H1 (cell line): ENCODE results near the gene IFT43. TPM values are rescaled to one million over a fixed set of nuclear protein-coding genes. Genes with fewer than 3 reads are reported as not detected.

Experiments used
- CTCF ChIA-PET: fragments of 300-600 bp; sonication (Branson Sonifier 250); formaldehyde crosslinking; loops from one replicate; lab custom pipeline; 2021; ENCODE audit not compliant: partially characterized antibody; lab: Charles Lee
- POLR2A ChIA-PET: fragments of 300-600 bp; sonication (Branson Sonifier 250); formaldehyde crosslinking; loops from one replicate; lab custom pipeline; 2021; ENCODE audit warnings: inconsistent platforms; ENCODE audit not compliant: partially characterized antibody; lab: Charles Lee
- DNase-seq, 2 experiments: peaks; one replicate each; pipeline versions ENCODE4 v3.0.0 to v3.0.0-alpha.2; 2010 to 2022; ENCODE audit warnings: low spot score in 2 of 2, low read depth in 1 of 2, mixed read lengths in 1 of 2
- FAIRE-seq: peaks from 2 replicates; lab custom pipeline; 2011; peaks lifted over from hg19 to GRCh38; lab: Jason Lieb, UNC
- H2AFZ ChIP-seq: 2 replicates; pipeline ENCODE4 v1.8.1; 2012; ENCODE audit warnings: low read length, inconsistent platforms
- H2AK5ac ChIP-seq: 2 replicates; pipeline ENCODE4 v1.6.1; 2013; ENCODE audit warnings: low read depth, low read length
- H2BK120ac ChIP-seq: replicated peaks from 2 replicates; pipeline ENCODE3; 2013; ENCODE audit warnings: low read depth, low read length, inconsistent platforms
- H2BK12ac ChIP-seq: 2 replicates; pipeline ENCODE4 v1.6.1; 2013; ENCODE audit warnings: low read depth, low read length
- H2BK15ac ChIP-seq: 2 replicates; pipeline ENCODE4 v1.6.1; 2013; ENCODE audit warnings: low read length
- H2BK20ac ChIP-seq: 2 replicates; pipeline ENCODE4 v1.6.1; 2013; ENCODE audit warnings: low read length
- H2BK5ac ChIP-seq: 2 replicates; pipeline ENCODE4 v1.6.1; 2013; ENCODE audit warnings: low read depth, low read length
- H3K14ac ChIP-seq: 2 replicates; pipeline ENCODE4 v1.6.1; 2013; ENCODE audit warnings: inconsistent platforms; ENCODE audit not compliant: insufficient read length
- H3K18ac ChIP-seq: 2 replicates; pipeline ENCODE4 v1.6.1; 2013; ENCODE audit warnings: low read length; ENCODE audit errors: extremely low read depth
- H3K23ac ChIP-seq: 2 replicates; pipeline ENCODE4 v1.6.1; 2013; ENCODE audit warnings: inconsistent platforms; ENCODE audit not compliant: insufficient read length
- H3K23me2 ChIP-seq: 2 replicates; pipeline ENCODE4 v1.6.1; 2013; ENCODE audit warnings: low read depth, low read length
- H3K27ac ChIP-seq: 2 replicates; pipeline ENCODE4 v1.6.1; 2011; ENCODE audit warnings: low read depth, low read length, inconsistent platforms
- H3K27me3 ChIP-seq, 4 experiments: replicated peaks in 1 of 4; 1 replicate in 1 of 4; 2 replicates in 3 of 4; pipeline versions ENCODE4 v1.6.1 to v1.8.1; 2011 to 2013; ENCODE audit warnings: low read length in 3 of 4, mild to moderate bottlenecking in 3 of 4, inconsistent platforms in 2 of 4, mixed read lengths in 2 of 4, moderate library complexity in 1 of 4; ENCODE audit not compliant: control insufficient read depth in 3 of 4, insufficient read depth in 3 of 4; ENCODE audit errors: extremely low read depth in 1 of 4
- H3K36me3 ChIP-seq, 4 experiments: 2 replicates each; pipeline versions ENCODE4 v1.6.1 to v1.8.1; 2011 to 2013; ENCODE audit warnings: mild to moderate bottlenecking in 4 of 4, low read length in 3 of 4, moderate library complexity in 2 of 4, control low read depth in 1 of 4, inconsistent platforms in 1 of 4; ENCODE audit not compliant: insufficient read depth in 4 of 4, control insufficient read depth in 2 of 4
- H3K4ac ChIP-seq: replicated peaks from 2 replicates; pipeline ENCODE3; 2013; ENCODE audit warnings: low read length, low read depth, mixed read lengths, inconsistent platforms; ENCODE audit not compliant: insufficient read length
- H3K4me1 ChIP-seq, 4 experiments: replicated peaks in 1 of 4; 1 replicate in 1 of 4; 2 replicates in 3 of 4; pipeline versions ENCODE4 v1.6.1 to v1.8.1; 2011 to 2013; ENCODE audit warnings: low read length in 3 of 4, inconsistent platforms in 2 of 4, mixed read lengths in 1 of 4; ENCODE audit not compliant: insufficient read depth in 4 of 4, control insufficient read depth in 3 of 4
- H3K4me2 ChIP-seq, 2 experiments: 2 replicates each; pipeline versions ENCODE4 v1.6.1 to v1.8.1; 2011 to 2013; ENCODE audit warnings: low read depth in 2 of 2, low read length in 2 of 2, control low read depth in 1 of 2, inconsistent platforms in 1 of 2, mild to moderate bottlenecking in 1 of 2; ENCODE audit not compliant: insufficient read depth in 1 of 2
- H3K4me3 ChIP-seq, 4 experiments: fragments of 200-600, 300-600 bp in 1 of 4; sonication (generic), shearing (Covaris generic), sonication (Bioruptor Twin) in 1 of 4; 2 replicates each; pipeline versions ENCODE4 v1.5.1 to v1.8.1; 2011 to 2016; ENCODE audit warnings: low read length in 4 of 4, low read depth in 3 of 4, control low read depth in 2 of 4, inconsistent platforms in 2 of 4, mild to moderate bottlenecking in 2 of 4, mixed read lengths in 1 of 4, moderate library complexity in 1 of 4; ENCODE audit not compliant: insufficient read depth in 2 of 4; ENCODE audit errors: extremely low read depth in 1 of 4
- H3K56ac ChIP-seq: replicated peaks from 2 replicates; pipeline ENCODE3; 2013; ENCODE audit warnings: low read depth, mild to moderate bottlenecking, mixed read lengths, low read length, inconsistent platforms; ENCODE audit not compliant: insufficient read length
- H3K79me1 ChIP-seq: 2 replicates; pipeline ENCODE4 v1.6.1; 2013; ENCODE audit warnings: low read depth, low read length, control low read depth
- H3K79me2 ChIP-seq, 2 experiments: 2 replicates each; pipeline versions ENCODE4 v1.6.1 to v1.8.1; 2012 to 2013; ENCODE audit warnings: low read length in 2 of 2, mild to moderate bottlenecking in 2 of 2, inconsistent platforms in 1 of 2; ENCODE audit not compliant: insufficient read depth in 2 of 2, control insufficient read depth in 1 of 2
- H3K9ac ChIP-seq, 4 experiments: replicated peaks in 1 of 4; 1 replicate in 1 of 4; 2 replicates in 3 of 4; pipeline versions ENCODE4 v1.6.1 to v1.8.1; 2011 to 2013; ENCODE audit warnings: low read depth in 3 of 4, low read length in 3 of 4, control low read depth in 2 of 4, mild to moderate bottlenecking in 2 of 4, moderate library complexity in 2 of 4, inconsistent platforms in 1 of 4; ENCODE audit errors: extremely low read depth in 1 of 4
- H3K9me3 ChIP-seq, 2 experiments: 2 replicates each; pipeline versions ENCODE4 v1.6.1 to v1.8.1; 2012 to 2013; ENCODE audit warnings: mild to moderate bottlenecking in 2 of 2, moderate library complexity in 2 of 2, control low read depth in 1 of 2, inconsistent platforms in 1 of 2, low read depth in 1 of 2, low read length in 1 of 2, mixed read lengths in 1 of 2; ENCODE audit not compliant: insufficient read depth in 2 of 2
- H4K20me1 ChIP-seq, 2 experiments: replicated peaks in 1 of 2; 2 replicates each; pipeline versions ENCODE3 to v1.8.1; 2011 to 2013; ENCODE audit warnings: inconsistent platforms in 2 of 2, low read length in 2 of 2, mild to moderate bottlenecking in 1 of 2; ENCODE audit not compliant: insufficient read depth in 2 of 2, control insufficient read depth in 1 of 2
- H4K5ac ChIP-seq: 2 replicates; pipeline ENCODE4 v1.6.1; 2013; ENCODE audit warnings: low read length, low read depth, mixed read lengths, inconsistent platforms; ENCODE audit not compliant: insufficient read length
- H4K8ac ChIP-seq: 2 replicates; pipeline ENCODE4 v1.8.0; 2013; ENCODE audit warnings: mild to moderate bottlenecking, moderate library complexity, low read length, inconsistent platforms; ENCODE audit not compliant: insufficient read depth; ENCODE audit errors: extremely low read depth
- H4K91ac ChIP-seq: replicated peaks from 2 replicates; pipeline ENCODE3; 2013; ENCODE audit warnings: low read length, mixed read lengths, inconsistent platforms; ENCODE audit not compliant: insufficient read length
- FOSL1 ChIP-seq: IDR thresholded peaks from 2 replicates; pipeline ENCODE4 v1.6.1; 2011; ENCODE audit warnings: mild to moderate bottlenecking, low read depth, low read length, moderate library complexity; ENCODE audit not compliant: insufficient read depth
- GTF2F1 ChIP-seq: IDR thresholded peaks from 2 replicates; pipeline ENCODE4 v1.6.1; 2012; ENCODE audit warnings: low read depth, low read length, improper control_type of control experiment, borderline replicate concordance
- MAFK ChIP-seq: IDR thresholded peaks from 2 replicates; pipeline ENCODE4 v1.6.1; 2012; ENCODE audit warnings: low read depth, mild to moderate bottlenecking, improper control_type of control experiment, low read length
- WGBS, 2 experiments: shearing (Covaris generic) in 1 of 2; methylation state at CpG; one replicate each; pipeline versions ENCODE4 v1.1.6 to v1.1.7; 2013 to 2015; ENCODE audit warnings: low lambda C conversion rate in 2 of 2, mixed read lengths in 2 of 2, inconsistent platforms in 1 of 2, low coverage in 1 of 2, missing lambda C conversion rate in 1 of 2; ENCODE audit not compliant: insufficient replicate concordance in 2 of 2, insufficient coverage in 1 of 2, insufficient read length in 1 of 2; ENCODE audit errors: extremely low coverage in 1 of 2, missing lambda C conversion rate in 1 of 2; 5-methylcytosine and 5-hydroxymethylcytosine counted together
- polyA plus RNA-seq, 7 experiments: library from polyadenylated mRNA; depleted of rRNA in 3 of 7; stranded (reverse) in 5 of 7; unstranded in 2 of 7; fragments of >200 nt in 5 of 7; fragments of 200-250 nt in 2 of 7; gene quantifications; 1 replicate in 5 of 7; 2 replicates in 1 of 7; 4 replicates in 1 of 7; pipeline versions ENCODE4 v1.2.1 to v1.2.3, GENCODE V29; 2011 to 2013; ENCODE audit warnings: missing spikeins in 2 of 7, mixed read lengths in 2 of 7
- total RNA-seq: library from RNA; stranded (reverse); fragmentation: NEBNext Ultra II Directional; extraction: Animal tissue kit (Norgen Biotek cat#: 25700); gene quantifications from 2 replicates; pipeline ENCODE4 v1.2.1, GENCODE V29; 2021

IFT43 gene
- total and polyA plus RNA-seq, 2 of the 8 experiments (the other 6 are each of a cell fraction or from before 2014, with no cell fraction given) = 17.0 to 20.8 TPM

- Histone ChIP-seq H3K9me3 (no peaks in the 10 kb centered on the region), H3K56ac (no peak overlapping the region), H2BK20ac (no peak overlapping the region), H3K79me1 (no peaks in the 10 kb centered on the region), H3K23me2 (no peaks in the 10 kb centered on the region), H2BK15ac (0 out of 2 replicates have a peak overlapping the region, but pooled peaks have one; percentile 4), H4K20me1 (no peaks in the 10 kb centered on the region), H3K4me1 (peaks cover 9 to 19% (median 15%) of the 10 kb centered on the region in 4 experiments), H3K9ac (no peak overlapping the region), H3K14ac (no peak overlapping the region), H2AK5ac (no peak overlapping the region), H2AFZ (no peak overlapping the region), H3K79me2 (no peaks in the 10 kb centered on the region), H2BK5ac (no peak overlapping the region), H3K36me3 (no peaks in the 10 kb centered on the region), H3K4me2 (no peak overlapping the region), H3K27me3 (peaks cover 0 to 3% (median 0%) of the 10 kb centered on the region in 4 experiments; a peak in 2 of 7 replicates), H2BK120ac (no peak overlapping the region), H3K27ac (no peak overlapping the region), H4K5ac (no peak overlapping the region), H4K8ac (no peak overlapping the region), H4K91ac (no peak overlapping the region), H3K4me3 (no peak overlapping the region), H3K4ac (no peak overlapping the region), H3K23ac (no peak overlapping the region), H3K18ac (no peak overlapping the region), H2BK12ac (peak overlapping the region; percentile 71)
- CTCF ChIA-PET = interaction anchor here (1.1 to 2.3 kb wide), 3 partner anchors 11 to 38 kb away, joined by 4 to 8 read pairs (median 5); no protein-coding TSS in a partner anchor
- no peak for DNase-seq
- no peak for FAIRE-seq
- 84% methylated on average over 14 of the region's 16 CpGs; no CpG with 5 or more reads in 1 of the 2 experiments for WGBS, 2 experiments
- TF ChIP-seq GTF2F1 = no peak
- no peak for TF ChIP-seq MAFK
- TF ChIP-seq FOSL1 = no peak
- POLR2A ChIA-PET = interaction anchor here (0.8 to 1.5 kb wide), 2 partner anchors 13 to 14 kb away, joined by 3 to 4 read pairs; no protein-coding TSS in a partner anchor
Observed at GRCh38 chr14:76088771-76089571, 103.4 kb downstream of the IFT43 start.
